NCI-H1092 treated with DMSO at 0.1 percent for 48 hours (cell line): ENCODE measurements around the gene LMO1.
A peak's percentile ranks its signal among the peaks of the same experiment; 100 is the strongest.

Experiments used
- DNase-seq: peaks from one replicate; lab custom pipeline; 2025; lab: John Stamatoyannopoulos, UW

Gene LMO1

GRCh38 chr11:8242499-8243280 lies 21.0 kb downstream of the LMO1 start:
- DNase-seq, result peak; percentile 9

DNA sequence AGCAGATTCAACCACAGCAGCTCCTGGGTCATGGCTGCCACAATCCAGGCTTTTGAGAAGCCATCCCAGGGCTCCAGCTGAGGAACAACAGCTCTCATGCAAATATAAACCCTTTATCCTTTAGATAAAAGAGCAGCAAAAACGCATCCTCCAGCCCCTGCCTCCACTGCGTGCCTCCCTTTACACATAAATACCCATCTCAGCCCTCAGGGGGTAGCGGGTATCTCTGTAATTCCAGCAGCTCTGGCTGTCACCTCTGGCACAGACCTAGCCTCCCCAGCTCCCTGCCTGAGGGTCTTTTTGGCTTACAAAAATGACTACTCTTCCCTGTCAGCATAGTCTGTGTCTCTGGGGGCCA lies 21.6 kb downstream of the LMO1 start:
- no peak for DNase-seq

DNA sequence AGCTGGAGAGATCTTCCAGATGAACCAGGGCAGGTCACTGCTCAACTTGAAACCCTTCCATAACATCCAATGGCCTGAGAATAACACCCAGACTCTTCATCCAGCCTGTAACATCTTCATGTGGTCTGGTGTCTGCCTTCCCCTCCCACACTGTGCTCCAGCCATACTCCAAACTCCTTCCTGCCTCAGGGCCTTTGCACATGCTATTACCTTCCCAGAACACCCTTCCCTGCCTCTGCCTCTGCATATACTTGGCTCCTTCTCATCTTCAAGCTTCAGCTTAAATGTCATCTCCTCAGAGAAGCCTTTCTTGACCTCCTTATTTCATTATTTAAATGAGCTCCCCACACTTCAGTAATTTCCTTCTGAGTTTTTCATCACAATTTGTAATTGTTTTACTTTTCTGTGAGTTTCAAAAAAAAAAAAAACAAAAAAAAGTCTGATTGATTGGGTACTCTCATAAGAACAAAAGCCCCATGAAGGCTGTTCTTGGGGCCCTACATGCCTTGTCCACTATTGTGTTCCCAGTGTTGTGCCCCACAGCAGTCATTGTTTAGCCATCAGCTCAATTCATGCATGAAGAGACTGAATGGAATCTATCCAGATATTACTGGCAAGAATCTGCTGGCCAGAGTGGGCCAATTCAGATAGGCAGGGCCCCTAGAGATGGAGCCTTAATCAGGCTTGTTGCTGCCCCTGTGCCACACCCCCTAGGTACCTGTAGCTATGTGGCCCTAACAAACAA lies 22.1 kb downstream of the LMO1 start:
- DNase-seq, result no peak

DNA sequence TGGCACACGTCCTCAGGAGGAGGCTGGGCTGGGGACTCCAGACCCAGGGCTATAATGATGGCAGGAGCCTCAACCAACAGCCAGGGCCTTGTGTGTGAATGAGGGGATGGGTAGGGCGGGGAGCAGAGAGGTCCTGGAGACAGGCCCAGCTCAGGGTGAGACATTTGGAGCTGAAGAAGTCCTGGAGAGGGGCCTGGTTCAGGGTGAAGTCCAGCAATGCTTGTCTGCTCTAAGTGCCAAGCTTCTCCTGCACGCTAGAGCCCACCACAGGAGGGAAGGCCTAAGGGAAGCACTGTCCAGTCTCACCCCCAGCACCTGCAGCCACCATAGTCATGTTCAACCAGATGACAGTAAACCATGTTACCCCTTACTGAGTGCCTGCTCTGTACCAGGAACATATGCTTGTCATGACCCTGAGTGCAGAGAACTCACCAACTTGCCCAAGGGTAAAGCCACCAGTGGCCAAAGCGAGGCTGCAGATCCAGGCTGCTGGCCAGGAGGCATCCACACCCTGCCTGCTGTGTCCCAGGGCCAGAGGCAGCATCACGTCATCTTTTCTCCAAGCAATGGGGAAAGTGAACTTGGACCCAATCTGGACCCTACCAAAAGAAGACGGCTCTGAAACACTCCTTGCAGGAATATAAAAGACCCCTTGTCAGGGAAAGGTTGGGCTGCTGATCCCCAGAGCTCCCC lies 24.0 kb downstream of the LMO1 start:
- no peak for DNase-seq

DNA sequence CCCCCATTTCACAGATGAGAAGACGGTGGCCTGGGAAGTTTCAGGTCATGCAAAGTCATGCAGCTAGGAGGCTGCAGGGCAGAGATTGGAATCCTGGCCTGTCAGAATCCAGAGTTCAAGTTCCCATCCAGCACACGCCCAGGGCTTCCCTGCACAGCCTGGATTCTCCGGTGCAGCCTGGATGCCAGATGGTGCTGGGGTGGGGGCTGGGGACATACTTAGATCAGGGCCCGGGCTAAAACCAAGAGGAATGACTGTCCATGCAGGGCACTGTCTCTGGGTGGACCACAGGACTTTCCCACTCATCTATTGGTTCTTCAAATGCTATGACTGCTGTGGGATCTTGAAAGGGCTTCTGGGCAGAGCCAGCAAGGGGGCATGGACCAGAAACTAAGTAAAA lies 24.6 kb downstream of the LMO1 start:
- DNase-seq, result no peak

- DNase-seq, result no peak
These were observed 26.2 kb downstream of the LMO1 start for GRCh38 chr11:8237453-8237852.

DNA sequence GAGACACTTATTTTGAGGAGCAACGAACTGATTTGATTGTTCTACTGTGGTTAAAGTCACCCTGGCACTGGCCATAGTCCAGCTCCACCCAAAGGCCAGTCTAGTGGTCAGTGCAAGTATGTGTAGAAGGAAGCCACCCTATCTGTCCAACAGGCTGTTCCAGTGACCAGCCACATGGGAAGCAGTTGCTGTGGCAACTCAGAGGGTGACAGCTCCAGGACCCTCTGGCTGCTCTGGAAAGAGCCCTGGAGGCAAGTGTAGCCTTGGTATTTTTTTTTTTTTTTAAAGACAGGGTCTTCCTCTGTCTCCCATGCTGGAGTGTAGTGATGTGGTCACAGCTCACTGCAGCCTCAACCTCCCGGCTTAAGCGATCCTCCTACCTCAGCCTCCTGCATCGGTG lies 27.8 kb downstream of the LMO1 start:
- no peak for DNase-seq

- DNase-seq, result no peak
These were observed 28.8 kb downstream of the LMO1 start for GRCh38 chr11:8234910-8235309.

GRCh38 chr11:8234425-8234821 lies 29.3 kb downstream of the LMO1 start:
- peak; percentile 42 for DNase-seq

GRCh38 chr11:8233691-8234424 lies 29.8 kb downstream of the LMO1 start:
- DNase-seq, result peak; percentile 76

DNA sequence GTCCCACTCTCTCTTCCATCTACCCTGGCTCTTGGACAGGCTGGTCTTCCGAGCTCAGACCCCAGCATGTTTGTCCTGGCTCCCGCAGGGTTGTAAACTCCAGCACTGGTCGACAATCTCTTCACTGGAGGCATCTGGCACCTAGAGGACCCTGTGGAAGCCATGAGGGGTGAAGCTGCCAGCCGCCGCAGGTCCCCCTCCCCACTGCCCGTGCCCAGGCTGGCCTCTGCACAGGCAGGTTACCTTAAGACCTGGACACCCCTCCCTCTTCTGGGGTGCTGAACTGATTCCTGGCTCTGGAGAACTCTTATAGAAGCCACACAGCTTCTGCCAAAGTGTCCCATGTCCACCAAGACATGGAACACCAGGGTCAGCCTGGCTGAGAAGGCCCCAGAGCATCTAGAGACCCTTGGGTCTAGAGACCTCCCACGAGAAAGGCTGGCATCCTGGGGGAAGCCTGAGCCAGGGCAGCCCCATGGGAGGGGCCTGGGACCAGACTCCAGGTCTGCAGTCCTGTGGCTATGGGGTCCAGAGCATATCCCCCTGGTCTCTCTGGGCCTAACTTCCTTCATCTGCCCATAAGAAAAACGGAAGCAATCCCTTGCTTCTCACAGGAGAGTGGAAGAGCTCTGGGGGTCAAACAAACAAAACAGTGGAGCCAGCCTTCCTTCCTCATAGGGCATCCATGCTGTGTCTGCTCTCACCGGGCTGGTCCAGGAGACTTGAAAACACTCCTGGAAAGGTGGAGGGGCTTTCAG lies 30.6 kb downstream of the LMO1 start:
- no peak for DNase-seq

DNA sequence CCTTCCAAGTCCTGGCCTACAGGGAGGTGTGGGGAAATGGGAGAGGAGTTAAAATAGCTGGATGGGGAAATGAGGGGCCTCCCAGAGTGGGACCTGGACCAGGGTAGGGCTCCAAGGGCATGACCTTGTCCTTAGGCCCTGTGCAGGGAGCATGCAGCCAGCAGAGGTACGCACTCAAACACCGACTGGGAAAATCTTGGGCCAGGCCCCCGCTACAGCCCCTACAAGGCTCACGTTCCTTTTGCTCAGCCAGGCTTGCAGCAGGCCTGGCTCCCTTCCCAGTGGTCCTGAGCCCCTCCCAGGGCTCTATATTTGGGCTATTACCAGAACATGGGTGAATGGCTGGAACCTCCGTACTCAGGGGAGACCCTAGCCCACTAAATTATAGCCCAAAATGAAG lies 31.3 kb downstream of the LMO1 start:
- DNase-seq, result no peak

DNA sequence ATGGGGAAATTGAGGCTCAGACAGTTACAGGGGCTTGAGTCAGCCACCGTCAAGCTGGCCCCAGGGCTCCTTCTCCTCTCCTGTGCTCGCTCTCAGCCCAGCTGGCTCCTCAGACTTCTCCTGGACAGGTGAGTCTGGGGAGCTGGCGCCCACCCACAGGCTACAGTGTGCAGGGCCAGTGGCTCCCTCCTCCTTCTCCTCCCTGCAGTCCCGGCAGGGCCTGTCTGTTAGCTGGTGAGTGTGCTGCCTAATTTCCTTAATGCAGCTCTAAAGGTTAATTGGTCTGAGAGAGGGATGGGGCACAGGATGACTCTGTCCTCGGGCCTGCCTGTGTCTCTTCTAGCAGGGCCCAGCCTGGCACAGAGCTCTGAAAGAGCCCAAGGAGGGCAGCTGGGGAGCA lies 31.7 kb downstream of the LMO1 start:
- DNase-seq, result no peak

- DNase-seq, result no peak
These were observed 32.5 kb downstream of the LMO1 start for GRCh38 chr11:8230921-8231847.

DNA sequence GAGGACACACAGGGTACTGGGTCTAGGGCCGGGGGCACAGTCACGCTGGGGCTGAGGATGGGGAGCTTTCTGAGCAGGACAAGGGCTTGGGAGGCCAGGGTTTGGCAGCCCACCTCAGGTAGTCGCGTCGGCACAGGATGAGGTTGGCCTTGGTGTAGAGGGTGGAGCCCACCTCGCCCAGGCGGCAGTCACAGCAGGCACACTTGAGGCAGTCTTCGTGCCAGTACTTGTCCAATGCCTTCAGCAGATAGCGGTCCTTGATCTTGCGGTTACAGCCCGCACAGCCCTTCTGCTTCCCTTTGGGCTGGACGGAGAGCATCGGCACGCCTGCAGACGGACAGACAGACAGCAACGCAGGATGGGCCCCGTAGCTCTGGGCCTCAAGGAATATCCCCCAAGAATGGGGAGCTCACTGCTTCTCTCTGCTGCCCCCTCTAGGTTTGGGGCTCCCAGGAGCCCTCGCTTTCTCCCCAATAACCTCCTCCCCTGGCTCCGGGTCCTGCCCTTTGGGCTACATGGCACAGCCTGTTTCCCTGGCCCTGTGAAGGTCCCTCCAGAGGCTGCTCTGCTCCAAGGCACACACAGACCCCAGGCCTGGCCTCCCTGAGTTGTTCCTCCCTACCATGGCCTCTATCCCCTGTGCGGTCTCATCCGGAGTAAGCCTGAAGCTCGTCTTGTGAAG lies 33.4 kb downstream of the LMO1 start:
- DNase-seq, result no peak

DNA sequence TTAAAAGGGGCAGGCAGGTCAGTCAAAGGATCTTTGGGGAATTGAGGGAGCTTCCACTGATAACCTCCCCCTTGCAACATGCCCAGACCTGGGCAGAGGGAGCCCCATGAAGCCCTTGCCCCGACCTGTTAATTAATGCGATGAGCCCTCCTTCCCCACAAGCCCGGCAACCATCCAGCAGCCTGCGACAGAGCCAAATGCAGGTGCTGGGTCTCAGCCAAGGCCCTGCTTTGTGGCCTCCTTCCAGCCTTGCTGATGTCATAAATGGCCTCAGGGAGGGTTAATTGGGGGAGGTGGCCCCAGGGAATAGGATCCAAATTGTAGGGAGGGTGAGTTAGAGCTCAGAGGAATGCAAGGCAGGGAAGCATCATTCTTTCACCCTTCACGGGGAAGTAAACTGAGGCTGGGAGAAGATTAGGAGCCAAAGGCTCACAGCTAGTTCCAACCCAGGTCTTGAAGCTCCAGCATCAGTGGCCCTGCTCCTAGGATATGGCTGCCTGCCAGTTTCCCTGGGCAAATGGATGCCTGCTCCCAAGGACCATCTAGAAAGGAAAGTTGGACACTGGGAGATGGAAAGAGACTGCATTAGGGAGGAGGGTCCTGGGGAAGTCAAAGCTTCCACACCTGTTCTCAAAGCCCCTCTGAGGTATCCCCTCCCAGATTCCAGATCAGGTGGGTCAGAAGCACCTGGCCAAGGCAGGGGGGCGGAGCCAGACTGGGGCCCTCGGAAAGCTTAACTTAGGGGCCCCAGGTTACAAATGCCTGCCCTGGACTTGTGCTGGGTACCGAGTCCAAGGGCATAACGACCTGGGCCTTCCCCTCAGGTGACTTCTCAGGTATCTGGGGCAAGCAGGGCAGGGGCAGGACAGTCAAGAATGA lies 34.1 kb downstream of the LMO1 start:
- DNase-seq, result peak; percentile 94

- DNase-seq, result no peak
These were observed 35.4 kb downstream of the LMO1 start for GRCh38 chr11:8228231-8228630.

GRCh38 chr11:8227156-8228152 lies 36.2 kb downstream of the LMO1 start:
- no peak for DNase-seq
